Lung (tissue), 12 donors: ENCODE measurements around the gene COLGALT1. TPM values are rescaled to one million over a fixed set of nuclear protein-coding genes. Genes with fewer than 3 reads are reported as not detected.

Experiments used
- ATAC-seq: fragments of 200-7000 bp; cut with Tn5 transposase; one replicate; pipeline ENCODE4 v1.9.1; 2020; ENCODE audit warnings: moderate number of reproducible peaks; ENCODE audit not compliant: insufficient read depth, low FRiP score
- DNase-seq, 3 donors: peaks; one replicate each; pipeline ENCODE4 v3.0.0-alpha.2; 2013 to 2017
- H3K27ac ChIP-seq, 2 donors: one replicate each; pipeline ENCODE4 v1.5.1; 2013; ENCODE audit warnings: mild to moderate bottlenecking in 2 of 2, moderate library complexity in 2 of 2, control low read depth in 1 of 2, inconsistent platforms in 1 of 2, low read depth in 1 of 2, low read length in 1 of 2
- H3K27me3 ChIP-seq, 3 donors: one replicate each; pipeline ENCODE4 v1.5.1; 2013; ENCODE audit warnings: low read length in 2 of 3; ENCODE audit not compliant: control insufficient read depth in 3 of 3, insufficient read depth in 3 of 3
- H3K36me3 ChIP-seq, 4 donors: one replicate each; pipeline ENCODE4 v1.5.1; 2013; ENCODE audit warnings: low read length in 4 of 4, mild to moderate bottlenecking in 1 of 4, moderate library complexity in 1 of 4; ENCODE audit not compliant: control insufficient read depth in 4 of 4, insufficient read depth in 4 of 4
- H3K4me1 ChIP-seq, 5 donors: one replicate each; pipeline ENCODE4 v1.5.1; 2013; ENCODE audit warnings: low read length in 5 of 5, mild to moderate bottlenecking in 2 of 5, moderate library complexity in 1 of 5; ENCODE audit not compliant: control insufficient read depth in 5 of 5, insufficient read depth in 5 of 5
- H3K4me3 ChIP-seq: one replicate; pipeline ENCODE4 v1.5.1; 2013; ENCODE audit warnings: mild to moderate bottlenecking, control low read depth, moderate library complexity
- H3K9ac ChIP-seq, 2 donors: one replicate each; pipeline ENCODE4 v1.5.1; 2013; ENCODE audit warnings: low read length in 2 of 2, control low read depth in 1 of 2; ENCODE audit not compliant: insufficient read depth in 1 of 2
- H3K9me3 ChIP-seq, 4 donors: one replicate each; pipeline ENCODE4 v1.5.1; 2013; ENCODE audit warnings: low read length in 3 of 4, mild to moderate bottlenecking in 1 of 4, moderate library complexity in 1 of 4; ENCODE audit not compliant: control insufficient read depth in 4 of 4, insufficient read depth in 3 of 4
- WGBS, 2 donors: extraction: QIAGEN DNeasy Blood & Tissue Kit; methylation state at CpG; one replicate each; pipeline ENCODE4 v1.1.7; 2013; 5-methylcytosine and 5-hydroxymethylcytosine counted together
- polyA plus RNA-seq, 2 donors: library from polyadenylated mRNA; stranded (reverse); fragments of 200-250 nt; gene quantifications; one replicate each; pipeline ENCODE4 v1.2.1, GENCODE V29; 2013
- total RNA-seq, 2 donors: library from RNA; depleted of rRNA in 1 of 2; stranded (reverse); fragments of >200 nt in 1 of 2; gene quantifications; one replicate each; pipeline ENCODE4 v1.2.1, GENCODE V29; 2014 to 2021
- TF ChIP-seq, protein P1 (sequence below): IDR thresholded peaks from 2 replicates; pipeline ENCODE4 v1.5.1; 2012; ENCODE audit warnings: mild to moderate bottlenecking; ENCODE audit errors: control extremely low read depth, extremely low read depth
- donor health status: control.
- donor health status: control.
- donor health status: Bipolar disorder and iron deficiency.
- donor health status: healthy.
- donor health status: DM: yes; HTN: yes; CAD: no.

Gene COLGALT1
- total and polyA plus RNA-seq, 4 donors, result 39.9 to 129 (median 85.1) TPM

DNA sequence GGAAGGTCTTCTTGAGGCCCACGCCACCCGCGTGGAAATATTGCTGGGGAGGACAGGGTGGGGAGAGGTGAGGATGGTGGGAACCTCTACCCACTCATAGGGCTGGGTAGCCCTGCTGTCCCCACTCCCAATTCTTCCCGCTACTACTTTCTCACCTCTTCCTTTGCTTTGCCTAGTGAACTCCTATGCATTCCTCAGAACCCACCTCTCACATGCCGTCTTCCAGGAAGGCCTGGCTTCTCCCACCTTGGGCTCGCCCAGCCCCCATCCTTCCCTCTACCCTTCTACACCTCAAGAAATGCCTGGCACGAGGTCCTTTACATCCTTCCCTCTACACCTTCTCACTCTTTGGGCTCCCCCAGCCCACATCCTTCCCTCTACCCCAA is 62.4 kb downstream of the COLGALT1 start:
- peaks cover 3 to 4% (median 3%) of the 10 kb centered on the region in 3 donors for H3K27me3 ChIP-seq
- ATAC-seq, result no peak
- DNase-seq, result no peak
- H3K9ac ChIP-seq, result no peak overlapping the region
- no peak overlapping the region for H3K27ac ChIP-seq
- H3K4me3 ChIP-seq, result no peak overlapping the region
- WGBS, 2 donors, result 87% methylated on average over 7 of the region's 7 CpGs
- H3K36me3 ChIP-seq, result no peaks in the 10 kb centered on the region
- H3K9me3 ChIP-seq, result peaks cover 0 to 10% (median 3%) of the 10 kb centered on the region in 4 donors
- TF ChIP-seq, protein P1, sequence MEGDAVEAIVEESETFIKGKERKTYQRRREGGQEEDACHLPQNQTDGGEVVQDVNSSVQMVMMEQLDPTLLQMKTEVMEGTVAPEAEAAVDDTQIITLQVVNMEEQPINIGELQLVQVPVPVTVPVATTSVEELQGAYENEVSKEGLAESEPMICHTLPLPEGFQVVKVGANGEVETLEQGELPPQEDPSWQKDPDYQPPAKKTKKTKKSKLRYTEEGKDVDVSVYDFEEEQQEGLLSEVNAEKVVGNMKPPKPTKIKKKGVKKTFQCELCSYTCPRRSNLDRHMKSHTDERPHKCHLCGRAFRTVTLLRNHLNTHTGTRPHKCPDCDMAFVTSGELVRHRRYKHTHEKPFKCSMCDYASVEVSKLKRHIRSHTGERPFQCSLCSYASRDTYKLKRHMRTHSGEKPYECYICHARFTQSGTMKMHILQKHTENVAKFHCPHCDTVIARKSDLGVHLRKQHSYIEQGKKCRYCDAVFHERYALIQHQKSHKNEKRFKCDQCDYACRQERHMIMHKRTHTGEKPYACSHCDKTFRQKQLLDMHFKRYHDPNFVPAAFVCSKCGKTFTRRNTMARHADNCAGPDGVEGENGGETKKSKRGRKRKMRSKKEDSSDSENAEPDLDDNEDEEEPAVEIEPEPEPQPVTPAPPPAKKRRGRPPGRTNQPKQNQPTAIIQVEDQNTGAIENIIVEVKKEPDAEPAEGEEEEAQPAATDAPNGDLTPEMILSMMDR, result no peak
- peaks cover 0 to 5% (median 0%) of the 10 kb centered on the region in 5 donors for H3K4me1 ChIP-seq

DNA sequence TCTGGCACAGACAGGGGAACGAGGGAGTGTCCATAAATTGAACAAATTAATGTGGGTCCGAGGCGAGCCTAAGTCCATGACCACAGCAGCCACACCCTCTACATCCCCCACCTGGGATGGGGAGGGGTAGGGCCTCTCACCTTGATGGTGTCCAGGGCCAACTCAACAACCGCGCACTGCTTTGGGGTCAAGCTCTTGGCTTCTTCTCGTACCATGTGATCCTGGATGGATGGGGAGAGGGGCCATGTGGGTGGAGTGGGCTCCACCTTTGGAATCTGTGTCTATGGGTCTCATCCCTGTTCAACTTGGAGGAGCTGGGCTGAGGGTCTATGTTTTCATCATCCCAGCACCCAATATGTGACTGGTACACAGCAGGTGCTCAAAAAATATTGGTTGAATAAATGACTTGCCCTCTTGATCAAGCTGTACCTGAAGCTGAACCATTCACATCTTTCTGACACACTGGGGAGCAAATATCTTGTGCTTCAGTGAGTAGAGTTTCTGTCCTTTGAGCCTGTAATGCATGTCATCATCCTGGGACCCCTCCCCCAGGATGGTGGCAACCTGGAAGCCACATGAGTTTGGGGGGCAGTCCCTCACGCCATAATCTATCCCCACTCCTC is 62.9 kb downstream of the COLGALT1 start:
- no peak overlapping the region for H3K9ac ChIP-seq
- no peak overlapping the region for H3K27ac ChIP-seq
- DNase-seq (no peak), ATAC-seq (no peak)
- H3K36me3 ChIP-seq, result no peaks in the 10 kb centered on the region
- peaks cover 3 to 4% (median 3%) of the 10 kb centered on the region in 3 donors for H3K27me3 ChIP-seq
- TF ChIP-seq, protein P1, result no peak
- H3K4me1 ChIP-seq, result peaks cover 0 to 5% (median 0%) of the 10 kb centered on the region in 5 donors
- WGBS, 2 donors, result 87 to 92% methylated on average over 7 of the region's 7 CpGs
- H3K4me3 ChIP-seq, result no peak overlapping the region
- peaks cover 0 to 10% (median 3%) of the 10 kb centered on the region in 4 donors for H3K9me3 ChIP-seq

DNA sequence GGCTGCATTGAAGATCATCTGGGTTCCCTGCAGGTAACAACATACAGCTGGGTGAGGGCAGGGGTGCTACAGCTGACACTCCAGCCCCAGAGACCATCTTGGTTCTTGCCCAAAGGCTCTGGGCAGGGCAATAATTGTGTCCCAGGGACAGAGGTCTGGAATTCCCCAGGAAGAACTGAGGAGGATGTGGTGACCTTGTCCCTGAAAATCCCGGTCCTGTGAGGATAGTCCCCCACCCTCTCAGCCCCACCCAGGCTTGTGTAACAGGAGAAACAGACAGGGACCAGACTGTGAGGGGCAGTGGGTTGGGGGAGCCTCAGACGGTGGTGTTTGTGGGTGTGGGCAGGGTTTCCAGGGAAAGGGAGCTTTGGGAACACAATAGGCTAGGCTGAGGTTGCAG is 63.5 kb downstream of the COLGALT1 start:
- DNase-seq, result no peak

More for the DNA sequence above, 63.5 kb downstream of the COLGALT1 start:
- no peak overlapping the region for H3K9ac ChIP-seq
- peaks cover 0 to 5% (median 0%) of the 10 kb centered on the region in 5 donors for H3K4me1 ChIP-seq
- TF ChIP-seq, protein P1, result no peak
- WGBS, 2 donors, result 6 to 11% methylated on average over 2 of the region's 2 CpGs
- no peaks in the 10 kb centered on the region for H3K36me3 ChIP-seq
- peaks cover 3 to 4% (median 3%) of the 10 kb centered on the region in 3 donors for H3K27me3 ChIP-seq
- ATAC-seq, result no peak
- peaks cover 0 to 10% (median 3%) of the 10 kb centered on the region in 4 donors for H3K9me3 ChIP-seq
- no peak overlapping the region for H3K27ac ChIP-seq
- no peak overlapping the region for H3K4me3 ChIP-seq
